IMR-90 (cell line): ENCODE measurements around the gene NGB. TPM values are rescaled to one million over a fixed set of nuclear protein-coding genes. Genes with fewer than 3 reads are reported as not detected.

Experiments
- ATAC-seq: fragments of 200-7000 bp; cut with Tn5 transposase; 2 replicates; pipeline ENCODE4 v1.9.1; 2020; ENCODE audit warnings: low read depth, mild to moderate bottlenecking, moderate library complexity
- BruUV-seq: library from RNA; stranded (reverse); fragments of 400-500 nt; replicated peaks from 2 replicates; lab custom pipeline; 2021; lab: Mats Ljungman, UMichigan
- CTCF ChIA-PET: fragments of 300-600 bp; formaldehyde crosslinking; extraction: SDS; loops from one replicate; lab custom pipeline; 2021; ENCODE audit warnings: antibody characterized with exemption; lab: Yijun Ruan, JAX
- POLR2A ChIA-PET: fragments of 300-600 bp; sonication (Branson Sonifier 250); formaldehyde crosslinking; loops from one replicate; lab custom pipeline; 2022; ENCODE audit warnings: antibody characterized with exemption; ENCODE audit not compliant: unreplicated experiment; lab: Charles Lee
- DNase-seq: peaks from one replicate; pipeline ENCODE4 v3.0.0; 2013
- H2AFZ ChIP-seq: replicated peaks from 2 replicates; pipeline ENCODE3; 2013; ENCODE audit warnings: low read length, mild to moderate bottlenecking; ENCODE audit not compliant: poor library complexity
- H2AK5ac ChIP-seq: 2 replicates; pipeline ENCODE4 v1.6.1; 2013; ENCODE audit warnings: low read depth, low read length, inconsistent platforms
- H2AK9ac ChIP-seq: replicated peaks from 2 replicates; pipeline ENCODE3; 2013; ENCODE audit warnings: mild to moderate bottlenecking, low read depth, low read length, moderate library complexity; ENCODE audit not compliant: poor library complexity
- H2BK120ac ChIP-seq: 2 replicates; pipeline ENCODE4 v1.6.1; 2013; ENCODE audit warnings: low read depth, low read length, inconsistent platforms
- H2BK15ac ChIP-seq: 3 replicates; pipeline ENCODE4 v1.6.1; 2013; ENCODE audit warnings: low read depth, low read length, inconsistent platforms
- H2BK20ac ChIP-seq: 2 replicates; pipeline ENCODE4 v1.6.1; 2013; ENCODE audit warnings: low read depth, mild to moderate bottlenecking, inconsistent platforms, low read length, moderate library complexity
- H2BK5ac ChIP-seq: 2 replicates; pipeline ENCODE4 v1.6.1; 2013; ENCODE audit warnings: mild to moderate bottlenecking, low read depth, low read length, inconsistent platforms; ENCODE audit not compliant: poor library complexity, severe bottlenecking
- H3K14ac ChIP-seq: replicated peaks from 2 replicates; pipeline ENCODE4 v1.6.1; 2013; ENCODE audit warnings: low read depth, low read length, inconsistent platforms
- H3K18ac ChIP-seq: 2 replicates; pipeline ENCODE4 v1.6.1; 2013; ENCODE audit warnings: low read depth, low read length, control low read depth
- H3K23ac ChIP-seq: 2 replicates; pipeline ENCODE4 v1.6.1; 2013; ENCODE audit warnings: low read depth, low read length, inconsistent platforms
- H3K27ac ChIP-seq: 2 replicates; pipeline ENCODE4 v1.5.1; 2013; ENCODE audit warnings: mild to moderate bottlenecking, control low read depth, low read length; ENCODE audit not compliant: insufficient read depth
- H3K27me3 ChIP-seq: 2 replicates; pipeline ENCODE4 v1.6.1; 2013; ENCODE audit warnings: low read length; ENCODE audit not compliant: control insufficient read depth, insufficient read depth
- H3K36me3 ChIP-seq: 2 replicates; pipeline ENCODE4 v1.6.1; 2013; ENCODE audit warnings: low read length, mixed read lengths; ENCODE audit not compliant: control insufficient read depth, insufficient read depth
- H3K4ac ChIP-seq: 2 replicates; pipeline ENCODE4 v1.6.1; 2013; ENCODE audit warnings: low read depth, low read length, inconsistent platforms
- H3K4me1 ChIP-seq: 2 replicates; pipeline ENCODE4 v1.6.1; 2013; ENCODE audit warnings: low read length, mixed read lengths; ENCODE audit not compliant: control insufficient read depth, insufficient read depth
- H3K4me2 ChIP-seq: 2 replicates; pipeline ENCODE4 v1.6.1; 2013; ENCODE audit warnings: low read depth, mild to moderate bottlenecking, control low read depth, low read length, moderate library complexity
- H3K4me3 ChIP-seq: 2 replicates; pipeline ENCODE4 v1.5.1; 2013; ENCODE audit warnings: low read depth, mild to moderate bottlenecking, control low read depth, low read length, moderate library complexity; ENCODE audit not compliant: insufficient read depth
- H3K56ac ChIP-seq: 2 replicates; pipeline ENCODE4 v1.6.1; 2013; ENCODE audit warnings: low read length, inconsistent platforms; ENCODE audit not compliant: insufficient read depth; ENCODE audit errors: extremely low read depth
- H3K79me1 ChIP-seq, 2 experiments: 2 replicates each; pipeline ENCODE4 v1.6.1; 2013; ENCODE audit warnings: low read length in 2 of 2, inconsistent platforms in 1 of 2, low read depth in 1 of 2
- H3K9ac ChIP-seq: 2 replicates; pipeline ENCODE4 v1.6.1; 2013; ENCODE audit warnings: low read depth, low read length, control low read depth
- H3K9me1 ChIP-seq: 2 replicates; pipeline ENCODE4 v1.6.1; 2013; ENCODE audit warnings: low read length, inconsistent platforms; ENCODE audit not compliant: insufficient read depth
- H3K9me3 ChIP-seq: 2 replicates; pipeline ENCODE4 v1.6.1; 2013; ENCODE audit warnings: low read length; ENCODE audit not compliant: control insufficient read depth, insufficient read depth
- H4K20me1 ChIP-seq: 2 replicates; pipeline ENCODE4 v1.6.1; 2013; ENCODE audit warnings: low read length, inconsistent platforms; ENCODE audit not compliant: insufficient read depth
- H4K5ac ChIP-seq: 2 replicates; pipeline ENCODE4 v1.6.1; 2013; ENCODE audit warnings: mild to moderate bottlenecking, low read depth, low read length, control low read depth
- H4K8ac ChIP-seq, 2 experiments: 2 replicates each; pipeline ENCODE4 v1.6.1; 2013; ENCODE audit warnings: low read depth in 2 of 2, low read length in 2 of 2, control low read depth in 1 of 2, inconsistent platforms in 1 of 2
- H4K91ac ChIP-seq: 2 replicates; pipeline ENCODE4 v1.6.1; 2013; ENCODE audit warnings: low read depth, low read length, inconsistent platforms; ENCODE audit not compliant: insufficient read depth
- CEBPB ChIP-seq: IDR thresholded peaks from 2 replicates; pipeline ENCODE4 v1.6.1; 2012; ENCODE audit warnings: low read depth, low read length, improper control_type of control experiment
- FOS ChIP-seq: fragments of 150-350 bp; IDR thresholded peaks from 2 replicates; pipeline ENCODE4 v1.6.1; 2016; ENCODE audit warnings: low read depth, low read length
- MAZ ChIP-seq: IDR thresholded peaks from 2 replicates; pipeline ENCODE4 v1.6.1; 2012; ENCODE audit warnings: low read depth, mild to moderate bottlenecking, low read length, improper control_type of control experiment, moderate library complexity, borderline replicate concordance
- MXI1 ChIP-seq: IDR thresholded peaks from 2 replicates; pipeline ENCODE4 v1.6.1; 2012; ENCODE audit warnings: low read depth, mild to moderate bottlenecking, low read length, moderate library complexity, borderline replicate concordance
- NFE2L2 ChIP-seq: fragments of 150-350 bp; IDR thresholded peaks from 2 replicates; pipeline ENCODE4 v1.6.1; 2016; ENCODE audit warnings: low read depth, mild to moderate bottlenecking, low read length
- POLR2A ChIP-seq: IDR thresholded peaks from 2 replicates; pipeline ENCODE4 v1.6.1; 2012; ENCODE audit warnings: mild to moderate bottlenecking, low read depth, low read length
- RAD21 ChIP-seq: IDR thresholded peaks from 2 replicates; pipeline ENCODE4 v1.6.1; 2012; ENCODE audit warnings: low read length, improper control_type of control experiment
- RCOR1 ChIP-seq: IDR thresholded peaks from 2 replicates; pipeline ENCODE4 v1.6.1; 2012; ENCODE audit warnings: mild to moderate bottlenecking, low read length, improper control_type of control experiment; ENCODE audit not compliant: insufficient replicate concordance
- RFX5 ChIP-seq: IDR thresholded peaks from 2 replicates; pipeline ENCODE4 v1.8.0; 2012; ENCODE audit warnings: low read depth, mild to moderate bottlenecking, low read length, moderate library complexity
- SMC3 ChIP-seq: fragments of 150-350 bp; IDR thresholded peaks from 2 replicates; pipeline ENCODE4 v1.6.1; 2016; ENCODE audit warnings: low read depth, mild to moderate bottlenecking, antibody characterized with exemption, low read length, moderate library complexity
- WGBS, 2 experiments: methylation state at CpG; one replicate each; pipeline versions ENCODE4 v1.1.5 to v1.1.7; 2013; ENCODE audit warnings: missing lambda C conversion rate in 2 of 2; ENCODE audit not compliant: insufficient read length in 1 of 2; ENCODE audit errors: extremely low coverage in 2 of 2; 5-methylcytosine and 5-hydroxymethylcytosine counted together
- dilution Hi-C: fragments of 300-500 bp; cut with HindIII; formaldehyde crosslinking; loops from one replicate; pipeline ENCODE4 v1.14.3; 2018; ENCODE audit warnings: low sequenced_read_pairs; ENCODE audit not compliant: unreplicated experiment
- in situ Hi-C: fragments of 300-500 bp; cut with MboI; formaldehyde crosslinking; loops from 3 replicates; pipeline ENCODE4 v1.14.3; 2019; ENCODE audit warnings: low sequenced_read_pairs, inconsistent platforms, mixed read lengths
- intact Hi-C: fragments of 100-400 bp; cut with micrococcal nuclease; formaldehyde crosslinking; loops from 2 replicates; pipeline ENCODE4 v1.10.0; 2022
- polyA plus RNA-seq, 3 experiments: library from polyadenylated mRNA; depleted of rRNA; stranded (reverse); fragments of >200 nt; gene quantifications; 2 replicates each; pipeline ENCODE4 v1.2.3, GENCODE V29; 2012; ENCODE audit warnings: low replicate concordance in 1 of 3
- total RNA-seq: library from RNA; depleted of rRNA; stranded (reverse); fragments of >200 nt; gene quantifications from 2 replicates; pipeline ENCODE4 v1.2.3, GENCODE V29; 2012
- TF ChIP-seq, protein P1 (sequence below): fragments of 150-350 bp; IDR thresholded peaks from 2 replicates; pipeline ENCODE4 v1.6.1; 2017; ENCODE audit warnings: mild to moderate bottlenecking, antibody characterized with exemption, low read length, low read depth

Gene NGB
- total and polyA plus RNA-seq, 2 of the 4 experiments (the other 2 are of a cell fraction): not detected

DNA sequence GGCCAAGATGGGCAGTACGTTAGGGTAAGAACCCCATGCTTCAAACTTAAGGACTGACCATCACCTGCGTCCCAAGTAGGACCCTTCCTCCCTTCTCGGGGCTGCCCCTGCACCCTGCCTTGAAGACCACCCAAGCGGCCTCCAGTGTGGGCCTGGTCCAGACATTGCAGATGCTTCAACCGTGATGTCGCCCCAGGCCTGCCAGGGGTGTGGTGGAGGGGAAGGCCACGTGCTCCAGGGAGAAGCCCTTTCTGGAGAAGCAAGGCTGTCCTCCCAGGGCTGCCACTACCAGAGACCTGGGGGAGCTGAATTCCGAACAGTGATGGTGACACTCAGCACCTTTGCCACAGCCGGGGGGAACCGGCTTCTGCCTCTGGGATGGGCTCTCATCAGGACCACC is 13.3 kb downstream of the NGB start:
- WGBS, 2 experiments: 70% methylated on average over 4 of the region's 10 CpGs; no CpG with 5 or more reads in 1 of the 2 experiments
- H3K27me3 ChIP-seq: peaks cover 23% of the 10 kb centered on the region
- H3K27ac ChIP-seq: no peak overlapping the region
- ChIA-PET POLR2A (no interaction called here), CTCF (no interaction called here)
- BruUV-seq: no TSS peak
- dilution Hi-C loops (no loop called here), intact Hi-C loops (no loop called here), in situ Hi-C loops (no loop called here)
- no peak overlapping the region for H2BK5ac ChIP-seq
- H2BK120ac ChIP-seq: no peak overlapping the region
- H3K18ac ChIP-seq: no peak overlapping the region
- H4K8ac ChIP-seq: no peak overlapping the region
- H3K9me3 ChIP-seq: no peaks in the 10 kb centered on the region
- no peak overlapping the region for H4K5ac ChIP-seq
- ATAC-seq (no peak), DNase-seq (no peak)
- no peak overlapping the region for H3K14ac ChIP-seq
- no peak overlapping the region for H4K91ac ChIP-seq
- H2AFZ ChIP-seq: no peak overlapping the region
- no peak overlapping the region for H3K4me2 ChIP-seq
- H3K4me3 ChIP-seq: no peak overlapping the region
- H2AK9ac ChIP-seq: no peak overlapping the region
- H3K36me3 ChIP-seq: no peaks in the 10 kb centered on the region
- no peaks in the 10 kb centered on the region for H3K79me1 ChIP-seq
- H3K9me1 ChIP-seq: no peaks in the 10 kb centered on the region
- H2BK15ac ChIP-seq: no peak overlapping the region
- H2BK20ac ChIP-seq: no peak overlapping the region
- TF ChIP-seq CEBPB (no peak), MXI1 (no peak), RCOR1 (no peak), NFE2L2 (no peak), RAD21 (no peak), POLR2A (no peak), SMC3 (no peak), FOS (no peak), MAZ (no peak), RFX5 (no peak)
- TF ChIP-seq, protein P1, sequence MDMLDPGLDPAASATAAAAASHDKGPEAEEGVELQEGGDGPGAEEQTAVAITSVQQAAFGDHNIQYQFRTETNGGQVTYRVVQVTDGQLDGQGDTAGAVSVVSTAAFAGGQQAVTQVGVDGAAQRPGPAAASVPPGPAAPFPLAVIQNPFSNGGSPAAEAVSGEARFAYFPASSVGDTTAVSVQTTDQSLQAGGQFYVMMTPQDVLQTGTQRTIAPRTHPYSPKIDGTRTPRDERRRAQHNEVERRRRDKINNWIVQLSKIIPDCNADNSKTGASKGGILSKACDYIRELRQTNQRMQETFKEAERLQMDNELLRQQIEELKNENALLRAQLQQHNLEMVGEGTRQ: no peak
- H3K4me1 ChIP-seq: no peaks in the 10 kb centered on the region
- no peaks in the 10 kb centered on the region for H4K20me1 ChIP-seq
- no peak overlapping the region for H2AK5ac ChIP-seq
- no peak overlapping the region for H3K23ac ChIP-seq
- no peak overlapping the region for H3K4ac ChIP-seq
- no peak overlapping the region for H3K9ac ChIP-seq
- no peak overlapping the region for H3K56ac ChIP-seq
